ENCODE data around the gene NDUFV3.

- TF ChIP-seq CTCF (IDR thresholded peaks at IDR 0.05) (no peak), ZFX (IDR thresholded peaks at IDR 0.05; ENCODE audit: borderline replicate concordance) (no peak)
Measured at GRCh38 chr21:42846221-42846620, 46.9 kb upstream of the NDUFV3 start.
